Measurements from ENCODE around the gene KAZN. TPM values are rescaled to one million over a fixed set of nuclear protein-coding genes. Genes with fewer than 3 reads are reported as not detected.

Gene KAZN
- total and polyA plus RNA-seq, 2 of the 8 experiments (the other 6 are each of a cell fraction or from before 2014, with no cell fraction given): 3.7 to 11.8 TPM

- TF ChIP-seq SIN3A (conservative IDR thresholded peaks at IDR 0.05 in 1 of 2, IDR thresholded peaks at IDR 0.05 in 1 of 2; ENCODE audit: low read depth in 1 of 2, low read length in 2 of 2): no peak
Observed at GRCh38 chr1:14899686-14900085, 301.2 kb downstream of the KAZN start (continued).
